Measurements from ENCODE around the gene PPM1H.

- no peak for TF ChIP-seq CTCF (IDR thresholded peaks at IDR 0.05; ENCODE audit: control extremely low read depth in 1 of 3, insufficient read depth in 1 of 3, low read depth in 1 of 3, low read length in 3 of 3)
- TF ChIP-seq EP300 (IDR thresholded peaks at IDR 0.05; ENCODE audit: borderline replicate concordance in 1 of 2, low read depth in 2 of 2, low read length in 2 of 2) = no peak
- TF ChIP-seq EZH2 (IDR thresholded peaks at IDR 0.05; ENCODE audit: low read depth, low read length, severe bottlenecking) = no peak
- TF ChIP-seq CHD1 (IDR thresholded peaks at IDR 0.05; ENCODE audit: low read depth, low read length) = peak; percentile 20; the same call in 1 of the 2 replicates
- no peak for TF ChIP-seq NANOG (IDR thresholded peaks at IDR 0.05; ENCODE audit: insufficient read depth, low read depth, low read length, poor library complexity, severe bottlenecking)
- no peak for TF ChIP-seq RXRA (IDR thresholded peaks at IDR 0.05; ENCODE audit: insufficient read depth, low read depth, low read length)
- no peak for TF ChIP-seq MAFK (IDR thresholded peaks at IDR 0.05; ENCODE audit: low read depth, low read length)
- TF ChIP-seq BCL11A (IDR thresholded peaks at IDR 0.05; ENCODE audit: low read depth in 2 of 2, low read length in 2 of 2) = no peak
- TF ChIP-seq POLR2A (IDR thresholded peaks at IDR 0.05; ENCODE audit: control extremely low read depth in 1 of 2, low read depth in 2 of 2, low read length in 2 of 2) = no peak
- TF ChIP-seq FOSL1 (IDR thresholded peaks at IDR 0.05; ENCODE audit: insufficient read depth, low read depth, low read length) = no peak
- TF ChIP-seq GABPA (IDR thresholded peaks at IDR 0.05; ENCODE audit: borderline replicate concordance, insufficient read depth, low read length) = no peak
- no peak for TF ChIP-seq SIX5 (IDR thresholded peaks at IDR 0.05; ENCODE audit: low read depth, low read length)
- no peak for TF ChIP-seq HDAC6 (IDR thresholded peaks at IDR 0.05; ENCODE audit: low read depth, low read length)
- TF ChIP-seq, protein P1, sequence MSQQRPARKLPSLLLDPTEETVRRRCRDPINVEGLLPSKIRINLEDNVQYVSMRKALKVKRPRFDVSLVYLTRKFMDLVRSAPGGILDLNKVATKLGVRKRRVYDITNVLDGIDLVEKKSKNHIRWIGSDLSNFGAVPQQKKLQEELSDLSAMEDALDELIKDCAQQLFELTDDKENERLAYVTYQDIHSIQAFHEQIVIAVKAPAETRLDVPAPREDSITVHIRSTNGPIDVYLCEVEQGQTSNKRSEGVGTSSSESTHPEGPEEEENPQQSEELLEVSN (IDR thresholded peaks at IDR 0.05) = no peak
Measured at GRCh38 chr12:62603811-62604098, 331.2 kb downstream of the PPM1H start.
